Heart right ventricle (tissue), 16 donors: ENCODE data around the gene PRPF6. TPM values are rescaled to one million over a fixed set of nuclear protein-coding genes. Genes with fewer than 3 reads are reported as not detected.

Source experiments
- ATAC-seq, 8 donors: fragments of 200-7000 bp; cut with Tn5 transposase; one replicate each; pipeline ENCODE4 v1.9.1; 2020; ENCODE audit warnings: mild to moderate bottlenecking in 8 of 8, moderate library complexity in 8 of 8, moderate number of reproducible peaks in 1 of 8
- DNase-seq, 2 donors: peaks; one replicate each; pipeline ENCODE4 v3.0.0-alpha.2; 2020
- H3K27ac ChIP-seq, 10 donors: fragments of 200-600 bp; sonication (generic) in 2 of 10; one replicate each; pipeline versions ENCODE4 v1.5.0 to v1.8.0; 2020 to 2022; ENCODE audit warnings: mild to moderate bottlenecking in 3 of 10
- H3K27me3 ChIP-seq, 7 donors: fragments of 200-600 bp; one replicate each; pipeline ENCODE4 v1.8.0; 2021 to 2022; ENCODE audit warnings: mild to moderate bottlenecking in 2 of 7
- H3K36me3 ChIP-seq, 9 donors: fragments of 200-600 bp; sonication (generic) in 1 of 9; one replicate each; pipeline versions ENCODE4 v1.5.0 to v1.8.0; 2020 to 2022; ENCODE audit warnings: mild to moderate bottlenecking in 2 of 9
- H3K4me1 ChIP-seq, 9 donors: fragments of 200-600 bp; sonication (generic) in 1 of 9; one replicate each; pipeline versions ENCODE4 v1.5.0 to v1.8.0; 2020 to 2022; ENCODE audit warnings: mild to moderate bottlenecking in 4 of 9
- H3K4me3 ChIP-seq, 10 donors: fragments of 200-600 bp; sonication (generic) in 2 of 10; one replicate each; pipeline versions ENCODE4 v1.5.0 to v1.8.0; 2020 to 2022; ENCODE audit warnings: mild to moderate bottlenecking in 7 of 10, moderate library complexity in 2 of 10
- H3K9me3 ChIP-seq, 11 donors: fragments of 200-600 bp in 10 of 11; sonication (generic) in 2 of 11; one replicate each; pipeline versions ENCODE4 v1.5.0 to v1.8.0; 2013 to 2022; ENCODE audit warnings: mild to moderate bottlenecking in 2 of 11, control low read depth in 1 of 11, moderate library complexity in 1 of 11
- CTCF ChIP-seq, 9 donors: fragments of 200-600 bp; sonication (generic) in 2 of 9; IDR thresholded peaks; one replicate each; pipeline versions ENCODE4 v1.5.0 to v1.8.0; 2021 to 2022; ENCODE audit warnings: antibody characterized with exemption in 9 of 9, mild to moderate bottlenecking in 5 of 9, moderate library complexity in 1 of 9
- WGBS, 2 donors: extraction: QIAGEN DNeasy Blood & Tissue Kit; methylation state at CpG; one replicate each; pipeline ENCODE4 v1.1.7; 2013; ENCODE audit warnings: inconsistent platforms in 1 of 2; 5-methylcytosine and 5-hydroxymethylcytosine counted together
- intact Hi-C, 10 donors: fragments of 100-400 bp; cut with DNase I; formaldehyde crosslinking; loops; one replicate each; pipeline versions ENCODE4 v1.11.1 to v1.14.2; 2022
- polyA plus RNA-seq, 2 donors: library from polyadenylated mRNA; stranded (reverse); fragments of 200-250 nt; gene quantifications; one replicate each; pipeline ENCODE4 v1.2.3, GENCODE V29; 2013
- total RNA-seq, 10 donors: library from RNA; stranded (reverse); fragmentation: NEBNext Ultra II Directional in 3 of 10; extraction: Animal tissue kit (Norgen Biotek cat#: 25700) in 3 of 10; gene quantifications; one replicate each; pipeline versions ENCODE4 v1.2.1 to v1.2.4, GENCODE V29; 2021 to 2023
- donor health status: Arrhythmogenic right ventricular cardiomyopathy.
- donor health status: ischemic (EF 13 %, LVEDD 7.1; RV severe dilation, severe dysfunction).
- donor health status: healthy with polysubstance abuse.
- donor health status: DM: no; HTN: yes; CAD: no.
- donor health status: DM: no; HTN: no; CAD: no.
- donor health status: ischemic (EF 25% LVEDD 6.9; RV normal size, moderate dysfunction).
- donor health status: ischemic (EF 25% LVEDD 5.7; RV mildly dilated, moderate dysfunction).
- donor health status: healthy.
- donor health status: DM: yes; HTN: yes; CAD: no.
- donor health status: Ischemic cardiomyopathy.
- donor health status: ischemic (EF 35%, LVEDD 5.7; RV mildly dilated, moderate dysfunction).
- donor health status: nonischemic (EF 11% LVEDD 7.7; RV severe dilation, severe dysfunction).
- donor health status: DM: yes; HTN: yes; CAD: no.
- donor health status: PGD.
- donor health status: ischemic (EF 29% LVEDD 5.4; RV normal size, mild dysfunction).
- donor health status: nonischemic (EF 23%, LVEDD 6.1; RV moderate dilation, normal function).

PRPF6 gene
- total and polyA plus RNA-seq, 12 donors, result 27.8 to 53.6 (median 48.1) TPM

GRCh38 chr20:64024141-64024990, 43.4 kb downstream of the PRPF6 start:
- TF ChIP-seq CTCF (IDR thresholded peaks at IDR 0.05), result no peak
- WGBS, 2 donors, result 93 to 94% methylated on average over 17 of the region's 17 CpGs
- DNase-seq, result no peak
- Histone ChIP-seq H3K9me3 (no peaks in the 10 kb centered on the region), H3K27ac (no peak overlapping the region), H3K4me3 (no peak overlapping the region), H3K4me1 (no peaks in the 10 kb centered on the region), H3K36me3 (peaks cover 5 to 98% (median 84%) of the 10 kb centered on the region in 9 donors), H3K27me3 (no peaks in the 10 kb centered on the region)
- no peak for ATAC-seq
- intact Hi-C loops, result loop anchor here in 1 of 10 donors (5.0 kb wide), 1 partner anchor 37 kb away; no protein-coding TSS in a partner anchor

- WGBS, 2 donors, result 95 to 97% methylated on average over 18 of the region's 18 CpGs
- no peaks in the 10 kb centered on the region for H3K9me3 ChIP-seq
- no peak for TF ChIP-seq CTCF (IDR thresholded peaks at IDR 0.05)
- H3K27ac ChIP-seq, result no peak overlapping the region
- H3K36me3 ChIP-seq, result peaks cover 5 to 98% (median 80%) of the 10 kb centered on the region in 9 donors
- no peak overlapping the region for H3K4me3 ChIP-seq
- no peak for DNase-seq
- no peak for ATAC-seq
- no peaks in the 10 kb centered on the region for H3K27me3 ChIP-seq
- intact Hi-C loops, result no loop called here
- no peaks in the 10 kb centered on the region for H3K4me1 ChIP-seq
These were observed 44.3 kb downstream of the PRPF6 start for GRCh38 chr20:64025101-64025825.

- Histone ChIP-seq H3K27ac (no peak overlapping the region), H3K9me3 (no peaks in the 10 kb centered on the region), H3K27me3 (no peaks in the 10 kb centered on the region), H3K4me1 (no peaks in the 10 kb centered on the region), H3K4me3 (no peak overlapping the region), H3K36me3 (peaks cover 5 to 98% (median 80%) of the 10 kb centered on the region in 9 donors)
- DNase-seq (no peak), ATAC-seq (no peak)
- intact Hi-C loops, result no loop called here
- no peak for TF ChIP-seq CTCF (IDR thresholded peaks at IDR 0.05)
- WGBS, 2 donors, result 95 to 96% methylated on average over 29 of the region's 29 CpGs
These were observed 45.0 kb downstream of the PRPF6 start for GRCh38 chr20:64025826-64026412.

GRCh38 chr20:64027981-64028685, 47.2 kb downstream of the PRPF6 start:
- DNase-seq (no peak), ATAC-seq (no peak)
- Histone ChIP-seq H3K36me3 (peaks cover 5 to 100% (median 80%) of the 10 kb centered on the region in 9 donors), H3K9me3 (no peaks in the 10 kb centered on the region), H3K4me1 (no peaks in the 10 kb centered on the region), H3K27ac (no peak overlapping the region), H3K27me3 (no peaks in the 10 kb centered on the region), H3K4me3 (no peak overlapping the region)
- 84 to 89% methylated on average over 24 of the region's 24 CpGs for WGBS, 2 donors
- intact Hi-C loops, result no loop called here
- TF ChIP-seq CTCF (IDR thresholded peaks at IDR 0.05), result no peak
